ENCODE results near the gene HELZ2. TPM values are rescaled to one million over a fixed set of nuclear protein-coding genes. Genes with fewer than 3 reads are reported as not detected.
"Not testable (repeated sequence)": the region's sequence is repeated elsewhere in the genome, so short reads cannot be mapped to it uniquely, and the experiment has no call there.

HELZ2 gene, protein sequence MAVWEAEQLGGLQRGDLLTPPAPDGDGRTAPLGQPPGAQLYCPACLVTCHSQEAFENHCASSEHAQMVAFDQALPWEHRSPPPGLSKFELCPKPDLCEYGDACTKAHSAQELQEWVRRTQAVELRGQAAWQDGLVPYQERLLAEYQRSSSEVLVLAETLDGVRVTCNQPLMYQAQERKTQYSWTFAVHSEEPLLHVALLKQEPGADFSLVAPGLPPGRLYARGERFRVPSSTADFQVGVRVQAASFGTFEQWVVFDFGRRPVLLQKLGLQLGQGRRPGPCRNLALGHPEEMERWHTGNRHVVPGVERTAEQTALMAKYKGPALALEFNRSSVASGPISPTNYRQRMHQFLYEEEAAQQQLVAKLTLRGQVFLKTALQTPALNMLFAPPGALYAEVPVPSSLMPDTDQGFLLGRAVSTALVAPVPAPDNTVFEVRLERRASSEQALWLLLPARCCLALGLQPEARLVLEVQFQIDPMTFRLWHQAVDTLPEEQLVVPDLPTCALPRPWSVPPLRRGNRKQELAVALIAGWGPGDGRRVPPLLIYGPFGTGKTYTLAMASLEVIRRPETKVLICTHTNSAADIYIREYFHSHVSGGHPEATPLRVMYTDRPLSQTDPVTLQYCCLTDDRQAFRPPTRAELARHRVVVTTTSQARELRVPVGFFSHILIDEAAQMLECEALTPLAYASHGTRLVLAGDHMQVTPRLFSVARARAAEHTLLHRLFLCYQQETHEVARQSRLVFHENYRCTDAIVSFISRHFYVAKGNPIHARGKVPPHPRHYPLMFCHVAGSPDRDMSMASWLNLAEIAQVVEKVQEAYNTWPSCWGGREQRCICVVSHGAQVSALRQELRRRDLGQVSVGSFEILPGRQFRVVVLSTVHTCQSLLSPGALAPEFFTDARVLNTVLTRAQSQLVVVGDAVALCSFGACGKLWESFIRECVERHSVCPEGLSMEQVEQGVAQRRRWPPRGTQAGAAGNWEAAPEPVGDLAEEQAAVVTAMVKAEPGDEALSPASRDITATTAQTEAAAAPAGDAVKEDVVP (N-terminal part only)
- total RNA-seq: 10 to 100 TPM in 1 of 2 donors, 1 to 10 TPM in 1; 3.1 to 28.8 TPM

GRCh38 chr20:63574156-63574828 is at the start of gene HELZ2:
Gene HELZ2, minus strand, starts transcription at chr20:63574239. Its CDS starts 1,854 bp downstream, at chr20:63572385.
- Mint-ChIP-seq H3K9me3 (no peaks in the 10 kb centered on the region), H3K27ac (peak within 1 kb of the TSS in 1 of 2 donors; percentile 50), H3K36me3 (no peaks in the 10 kb centered on the region)
- DNase-seq (ENCODE audit: low spot score in 2 of 2) (no peak), ATAC-seq (peak; percentile 81 to 91)

- DNase-seq (ENCODE audit: low spot score in 2 of 2) (no peak), ATAC-seq (no peak)
- H3K36me3 Mint-ChIP-seq: peaks cover 0 to 4% of the 10 kb centered on the region in 2 donors
- H3K9me3 Mint-ChIP-seq: no peaks in the 10 kb centered on the region
- H3K27ac Mint-ChIP-seq: peak overlapping the region in 1 of 2 donors; percentile 25
Measured at GRCh38 chr20:63622732-63623131, 48.7 kb upstream of the HELZ2 start.

GRCh38 chr20:63622096-63622495 is 48.1 kb upstream of the HELZ2 start:
- no peak for ATAC-seq
- Mint-ChIP-seq H3K9me3 (no peaks in the 10 kb centered on the region), H3K36me3 (peaks cover 0 to 4% of the 10 kb centered on the region in 2 donors), H3K27ac (no peak overlapping the region)
- no peak for DNase-seq (ENCODE audit: low spot score in 2 of 2)

- DNase-seq (ENCODE audit: low spot score in 2 of 2) (no peak), ATAC-seq (no peak)
- H3K27ac Mint-ChIP-seq: no peak overlapping the region
- peaks cover 0 to 4% of the 10 kb centered on the region in 2 donors for H3K36me3 Mint-ChIP-seq
- no peaks in the 10 kb centered on the region for H3K9me3 Mint-ChIP-seq
Measured at GRCh38 chr20:63620991-63621390, 47.0 kb upstream of the HELZ2 start.

GRCh38 chr20:63619505-63619904 is 45.5 kb upstream of the HELZ2 start:
- ATAC-seq (no peak), DNase-seq (ENCODE audit: low spot score in 2 of 2) (no peak)
- Mint-ChIP-seq H3K27ac (no peak overlapping the region), H3K9me3 (no peaks in the 10 kb centered on the region), H3K36me3 (peaks cover 4 to 7% of the 10 kb centered on the region in 2 donors)

DNA sequence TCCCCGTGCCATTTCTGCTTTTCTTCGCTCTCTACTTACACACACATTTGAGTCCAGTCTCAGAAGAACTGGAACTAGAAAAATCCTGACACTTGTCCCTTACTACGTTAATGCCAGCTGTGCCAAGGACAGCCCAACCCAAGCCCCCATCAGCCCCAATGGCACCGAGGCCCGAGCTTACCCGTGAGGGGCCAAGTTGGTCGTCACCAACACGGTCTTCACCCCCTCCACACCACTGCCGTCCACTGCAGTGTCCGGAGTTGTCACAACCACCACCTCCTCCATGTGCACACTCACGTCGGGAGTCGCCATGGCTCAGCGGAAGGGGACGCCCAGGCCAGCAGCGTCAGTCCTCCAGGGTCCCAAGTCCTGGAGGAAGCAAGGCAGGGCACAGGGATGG is 45.0 kb upstream of the HELZ2 start:
- no peak for ATAC-seq
- Mint-ChIP-seq H3K27ac (peak overlapping the region in 1 of 2 donors; percentile 60), H3K36me3 (peaks cover 4 to 7% of the 10 kb centered on the region in 2 donors), H3K9me3 (no peaks in the 10 kb centered on the region)
- no peak for DNase-seq (ENCODE audit: low spot score in 2 of 2)

- DNase-seq (ENCODE audit: low spot score in 2 of 2): no peak
- Mint-ChIP-seq H3K9me3 (no peaks in the 10 kb centered on the region), H3K27ac (no peak overlapping the region), H3K36me3 (peaks cover 4 to 7% of the 10 kb centered on the region in 2 donors)
- ATAC-seq: no peak
Measured at GRCh38 chr20:63618291-63618980, 44.4 kb upstream of the HELZ2 start.

- H3K27ac Mint-ChIP-seq: no peak overlapping the region
- H3K9me3 Mint-ChIP-seq: no peaks in the 10 kb centered on the region
- no peak for ATAC-seq
- peaks cover 7 to 8% of the 10 kb centered on the region in 2 donors for H3K36me3 Mint-ChIP-seq
- no peak for DNase-seq (ENCODE audit: low spot score in 2 of 2)
Measured at GRCh38 chr20:63617876-63618265, 43.8 kb upstream of the HELZ2 start.

DNA sequence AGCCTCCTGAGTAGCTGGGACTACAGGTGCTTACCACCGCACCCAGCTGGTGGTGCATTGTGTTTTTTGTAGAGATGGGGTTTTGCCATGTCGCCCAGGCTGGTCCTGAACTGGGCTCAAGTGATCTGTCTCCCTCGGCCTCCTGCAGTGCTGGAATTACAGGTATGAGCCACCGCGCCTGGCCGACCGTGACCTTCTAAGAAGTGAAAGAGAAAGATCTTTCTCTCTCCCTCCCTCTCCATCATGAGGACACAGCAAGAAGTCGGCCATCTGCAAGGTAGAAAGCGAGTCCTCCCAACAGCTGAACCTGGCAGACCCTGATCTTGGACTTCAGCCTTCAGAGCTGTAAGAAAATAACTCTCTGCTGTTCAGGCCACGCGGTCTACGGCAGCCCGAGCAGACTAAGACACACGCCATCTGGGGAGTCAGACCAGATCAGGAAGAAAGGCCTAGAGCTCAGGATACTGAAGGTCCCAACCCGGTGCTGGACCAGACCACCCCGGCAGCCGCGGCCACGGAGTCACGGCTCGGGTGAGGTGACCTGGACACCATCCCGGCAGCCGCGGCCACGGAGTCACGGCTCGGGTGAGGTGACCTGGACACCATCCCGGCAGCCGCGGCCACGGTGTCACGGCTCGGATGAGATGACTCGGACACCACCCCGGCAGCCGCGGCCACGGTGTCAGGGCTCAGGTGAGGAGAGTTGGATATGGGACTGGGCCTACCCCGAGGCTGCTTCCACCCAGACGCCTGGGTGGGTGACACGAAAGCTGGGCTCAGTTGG is 43.2 kb upstream of the HELZ2 start:
- Mint-ChIP-seq H3K27ac (no peak overlapping the region), H3K36me3 (peaks cover 5 to 7% of the 10 kb centered on the region in 2 donors), H3K9me3 (no peaks in the 10 kb centered on the region)
- DNase-seq (ENCODE audit: low spot score in 2 of 2) (no peak), ATAC-seq (no peak)

GRCh38 chr20:63613863-63614594 is 40.0 kb upstream of the HELZ2 start:
- ATAC-seq; DNase-seq (ENCODE audit: low spot score in 2 of 2); H3K27ac Mint-ChIP-seq; H3K36me3 Mint-ChIP-seq; H3K9me3 Mint-ChIP-seq: not testable (repeated sequence)

- DNase-seq (ENCODE audit: low spot score in 2 of 2): no peak
- Mint-ChIP-seq H3K27ac (no peak overlapping the region), H3K36me3 (peaks cover 5 to 7% of the 10 kb centered on the region in 2 donors), H3K9me3 (no peaks in the 10 kb centered on the region)
- no peak for ATAC-seq
Measured at GRCh38 chr20:63612276-63612931, 38.4 kb upstream of the HELZ2 start.

- ATAC-seq (no peak), DNase-seq (ENCODE audit: low spot score in 2 of 2) (no peak)
- H3K27ac Mint-ChIP-seq: no peak overlapping the region
- H3K9me3 Mint-ChIP-seq: no peaks in the 10 kb centered on the region
- H3K36me3 Mint-ChIP-seq: peaks cover 5 to 7% of the 10 kb centered on the region in 2 donors
Measured at GRCh38 chr20:63611646-63612045, 37.6 kb upstream of the HELZ2 start.

GRCh38 chr20:63610581-63611435 is 36.8 kb upstream of the HELZ2 start:
- no peak for DNase-seq (ENCODE audit: low spot score in 2 of 2)
- peaks cover 5 to 7% of the 10 kb centered on the region in 2 donors for H3K36me3 Mint-ChIP-seq
- ATAC-seq: no peak
- H3K27ac Mint-ChIP-seq: peak overlapping the region in 1 of 2 donors; percentile 33
- no peaks in the 10 kb centered on the region for H3K9me3 Mint-ChIP-seq

Data from activated naive CD4-positive, alpha-beta T cell treated with anti-CD3 and anti-CD28 coated beads, Interleukin-2, amount 50 U/mL, for 72 hours (primary cell).